ENCODE data around the gene NUPR1. TPM values are rescaled to one million over a fixed set of nuclear protein-coding genes. Genes with fewer than 3 reads are reported as not detected.

NUPR1 gene
- total and polyA plus RNA-seq, 3 experiments from 2014 or later, result not detected

GRCh38 chr16:28562199-28562598 is 23.4 kb upstream of the NUPR1 start:
- DNase-seq, result no peak
- H3K4me3 Mint-ChIP-seq, result no peak overlapping the region
- ChIA-PET CTCF (interaction anchor here (1.3 kb wide), 1 partner anchor 8 kb away, joined by 3 read pairs; no protein-coding TSS in a partner anchor), POLR2A (no interaction called here)
- H3K9me3 Mint-ChIP-seq, result peaks cover 0 to 3% (median under 1%) of the 10 kb centered on the region in 5 donors
- no peaks in the 10 kb centered on the region for H3K27me3 ChIP-seq (ENCODE audit: insufficient read depth, low read length, poor library complexity, severe bottlenecking)
- H3K4me1 ChIP-seq (ENCODE audit: insufficient read depth, low read length), result peaks cover 15% of the 10 kb centered on the region
- peaks cover 12 to 42% (median 21%) of the 10 kb centered on the region in 3 donors for H3K36me3 Mint-ChIP-seq
- H3K36me3 ChIP-seq (ENCODE audit: insufficient read depth, low read length), result peaks cover 14% of the 10 kb centered on the region
- H3K4me1 Mint-ChIP-seq, result peaks cover 25 to 52% (median 30%) of the 10 kb centered on the region in 3 donors
- H3K27ac Mint-ChIP-seq, result peak overlapping the region in 1 of 8 donors; percentile 57
- no peaks in the 10 kb centered on the region for H3K27me3 Mint-ChIP-seq
- H3K4me3 ChIP-seq (ENCODE audit: low read length), result no peak overlapping the region
- H3K9me3 ChIP-seq (ENCODE audit: low read length), result no peaks in the 10 kb centered on the region
- no peak overlapping the region for H3K27ac ChIP-seq (ENCODE audit: low read depth, low read length)

DNA sequence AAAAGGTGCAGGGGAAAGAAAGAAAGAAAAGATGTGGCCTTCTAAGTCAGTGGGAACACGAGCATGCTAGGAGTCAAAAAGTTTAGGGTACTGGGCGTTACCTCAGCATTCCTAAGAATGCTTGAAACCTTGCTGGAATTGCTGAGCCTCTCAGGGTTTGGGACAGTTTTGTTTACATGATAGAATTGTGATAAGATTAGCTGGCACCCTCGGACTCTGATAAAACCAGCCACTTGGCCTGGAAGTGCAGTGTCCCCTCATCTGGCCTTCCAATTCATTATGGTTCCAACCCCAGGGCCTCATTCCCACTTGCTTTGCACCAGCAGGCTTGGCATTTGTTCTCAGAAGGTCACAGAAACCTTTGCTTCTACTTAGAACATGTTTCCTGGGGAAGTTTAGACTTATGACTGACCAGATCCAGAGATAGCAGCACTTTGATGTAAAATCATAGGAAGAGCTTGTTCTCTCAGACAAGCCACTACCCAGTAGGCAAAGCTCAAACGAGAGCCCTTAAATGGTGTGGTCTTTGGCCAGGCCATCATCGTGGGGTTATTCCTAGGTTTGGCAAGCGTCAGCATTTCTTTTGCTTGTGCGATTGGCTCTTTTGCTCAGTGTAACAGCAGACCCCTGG is 22.9 kb upstream of the NUPR1 start:
- Histone ChIP-seq H3K4me3 (ENCODE audit: low read length) (no peak overlapping the region), H3K36me3 (ENCODE audit: insufficient read depth, low read length) (peaks cover 20% of the 10 kb centered on the region), H3K27ac (ENCODE audit: low read depth, low read length) (peak overlapping the region; percentile 24), H3K9me3 (ENCODE audit: low read length) (no peaks in the 10 kb centered on the region), H3K4me1 (ENCODE audit: insufficient read depth, low read length) (peaks cover 16% of the 10 kb centered on the region), H3K27me3 (ENCODE audit: insufficient read depth, low read length, poor library complexity, severe bottlenecking) (no peaks in the 10 kb centered on the region)
- ChIA-PET POLR2A (no interaction called here), CTCF (no interaction called here)
- H3K27ac Mint-ChIP-seq, result peak overlapping the region in 2 of 8 donors; percentile 38 to 57
- no peak overlapping the region for H3K4me3 Mint-ChIP-seq
- no peak for DNase-seq
- H3K9me3 Mint-ChIP-seq, result peaks cover 0 to 3% (median 0%) of the 10 kb centered on the region in 5 donors
- no peaks in the 10 kb centered on the region for H3K27me3 Mint-ChIP-seq
- peaks cover 30 to 56% (median 31%) of the 10 kb centered on the region in 3 donors for H3K4me1 Mint-ChIP-seq
- H3K36me3 Mint-ChIP-seq, result peaks cover 11 to 45% (median 19%) of the 10 kb centered on the region in 3 donors

- Histone ChIP-seq H3K9me3 (ENCODE audit: low read length) (no peaks in the 10 kb centered on the region), H3K4me3 (ENCODE audit: low read length) (no peak overlapping the region), H3K4me1 (ENCODE audit: insufficient read depth, low read length) (peaks cover 32% of the 10 kb centered on the region), H3K27ac (ENCODE audit: low read depth, low read length) (no peak overlapping the region), H3K36me3 (ENCODE audit: insufficient read depth, low read length) (peaks cover 13% of the 10 kb centered on the region), H3K27me3 (ENCODE audit: insufficient read depth, low read length, poor library complexity, severe bottlenecking) (no peaks in the 10 kb centered on the region)
- peaks cover 36 to 64% (median 42%) of the 10 kb centered on the region in 3 donors for H3K4me1 Mint-ChIP-seq
- no peaks in the 10 kb centered on the region for H3K27me3 Mint-ChIP-seq
- H3K9me3 Mint-ChIP-seq, result no peaks in the 10 kb centered on the region
- ChIA-PET POLR2A (no interaction called here), CTCF (no interaction called here)
- peak overlapping the region in 2 of 8 donors; percentile 58 to 72 for H3K27ac Mint-ChIP-seq
- DNase-seq, result no peak
- H3K36me3 Mint-ChIP-seq, result peaks cover 5 to 41% (median 10%) of the 10 kb centered on the region in 3 donors
- H3K4me3 Mint-ChIP-seq, result no peak overlapping the region
Observed at GRCh38 chr16:28558456-28558855, 19.7 kb upstream of the NUPR1 start.

- Mint-ChIP-seq H3K4me3 (peak overlapping the region in 1 of 7 donors; percentile 66), H3K27ac (peak overlapping the region in 2 of 8 donors; percentile 26 to 73), H3K9me3 (no peaks in the 10 kb centered on the region), H3K4me1 (peaks cover 29 to 56% (median 35%) of the 10 kb centered on the region in 3 donors), H3K27me3 (no peaks in the 10 kb centered on the region), H3K36me3 (peaks cover 5 to 39% (median 10%) of the 10 kb centered on the region in 3 donors)
- no peaks in the 10 kb centered on the region for H3K9me3 ChIP-seq (ENCODE audit: low read length)
- CTCF ChIA-PET, result no interaction called here
- no peak overlapping the region for H3K27ac ChIP-seq (ENCODE audit: low read depth, low read length)
- DNase-seq, result no peak
- POLR2A ChIA-PET, result no interaction called here
- H3K36me3 ChIP-seq (ENCODE audit: insufficient read depth, low read length), result peaks cover 13% of the 10 kb centered on the region
- H3K27me3 ChIP-seq (ENCODE audit: insufficient read depth, low read length, poor library complexity, severe bottlenecking), result no peaks in the 10 kb centered on the region
- H3K4me1 ChIP-seq (ENCODE audit: insufficient read depth, low read length), result peaks cover 33% of the 10 kb centered on the region
- no peak overlapping the region for H3K4me3 ChIP-seq (ENCODE audit: low read length)
Observed at GRCh38 chr16:28556914-28557320, 18.1 kb upstream of the NUPR1 start.

GRCh38 chr16:28555561-28555960 is 16.8 kb upstream of the NUPR1 start:
- peak overlapping the region in 5 of 7 donors; percentile 15 to 95 (median 45) for H3K4me3 Mint-ChIP-seq
- no peaks in the 10 kb centered on the region for H3K27me3 ChIP-seq (ENCODE audit: insufficient read depth, low read length, poor library complexity, severe bottlenecking)

GRCh38 chr16:28554634-28555423 is 16.1 kb upstream of the NUPR1 start:
- Histone ChIP-seq H3K27me3 (ENCODE audit: insufficient read depth, low read length, poor library complexity, severe bottlenecking) (no peaks in the 10 kb centered on the region), H3K4me1 (ENCODE audit: insufficient read depth, low read length) (peaks cover 30% of the 10 kb centered on the region), H3K9me3 (ENCODE audit: low read length) (no peaks in the 10 kb centered on the region), H3K27ac (ENCODE audit: low read depth, low read length) (peak overlapping the region; percentile 49), H3K4me3 (ENCODE audit: low read length) (peak overlapping the region; percentile 77), H3K36me3 (ENCODE audit: insufficient read depth, low read length) (peaks cover 13% of the 10 kb centered on the region)
- Mint-ChIP-seq H3K36me3 (peaks cover 5 to 36% (median 10%) of the 10 kb centered on the region in 3 donors), H3K4me3 (peak overlapping the region; percentile 86 to 96 (median 93)), H3K9me3 (no peaks in the 10 kb centered on the region), H3K27ac (peak overlapping the region; percentile 80 to 96 (median 93)), H3K4me1 (peaks cover 29 to 47% (median 29%) of the 10 kb centered on the region in 3 donors), H3K27me3 (no peaks in the 10 kb centered on the region)
- ChIA-PET POLR2A (interaction anchor here (0.7 to 1.4 kb wide), 2 partner anchors 61 to 278 kb away, joined by 4 to 6 read pairs; partner anchors contain the start of gene APOBR), CTCF (interaction anchor here (0.9 to 2.3 kb wide), 4 partner anchors 8 to 65 kb away, joined by 3 to 5 read pairs (median 3); partner anchors contain the start of gene APOBR)
- no peak for DNase-seq

More at GRCh38 chr16:28555561-28555960, 16.8 kb upstream of the NUPR1 start:
- Histone ChIP-seq H3K36me3 (ENCODE audit: insufficient read depth, low read length) (peaks cover 13% of the 10 kb centered on the region), H3K9me3 (ENCODE audit: low read length) (no peaks in the 10 kb centered on the region), H3K4me1 (ENCODE audit: insufficient read depth, low read length) (peaks cover 32% of the 10 kb centered on the region), H3K4me3 (ENCODE audit: low read length) (no peak overlapping the region), H3K27ac (ENCODE audit: low read depth, low read length) (no peak overlapping the region)
- ChIA-PET POLR2A (no interaction called here), CTCF (interaction anchor here (2.3 kb wide), 1 partner anchor 65 kb away, joined by 5 read pairs; no protein-coding TSS in a partner anchor)
- H3K27me3 Mint-ChIP-seq, result no peaks in the 10 kb centered on the region
- no peak for DNase-seq
- H3K27ac Mint-ChIP-seq, result peak overlapping the region in 3 of 8 donors; percentile 26 to 96 (median 68)
- no peaks in the 10 kb centered on the region for H3K9me3 Mint-ChIP-seq
- peaks cover 29 to 49% (median 29%) of the 10 kb centered on the region in 3 donors for H3K4me1 Mint-ChIP-seq
- peaks cover 5 to 36% (median 10%) of the 10 kb centered on the region in 3 donors for H3K36me3 Mint-ChIP-seq

- peak; percentile 89 to 96 (median 95) for DNase-seq
- H3K9me3 Mint-ChIP-seq, result no peaks in the 10 kb centered on the region
Observed at GRCh38 chr16:28553776-28554633, 15.2 kb upstream of the NUPR1 start, which contains the start of gene SGF29. SGF29 (plus strand) TSS chr16:28553920; CDS start chr16:28581070, 27,150 bp downstream.

More at GRCh38 chr16:28553776-28554633, 15.2 kb upstream of the NUPR1 start, which contains the start of gene SGF29:
- peak within 1 kb of the TSS; percentile 95 for H3K27ac ChIP-seq (ENCODE audit: low read depth, low read length)
- H3K27me3 ChIP-seq (ENCODE audit: insufficient read depth, low read length, poor library complexity, severe bottlenecking), result no peaks in the 10 kb centered on the region
- Mint-ChIP-seq H3K27ac (peak within 1 kb of the TSS; percentile 95 to 99 (median 96)), H3K4me1 (peaks cover 30 to 48% (median 35%) of the 10 kb centered on the region in 3 donors), H3K36me3 (peaks cover 5 to 28% (median 10%) of the 10 kb centered on the region in 3 donors), H3K4me3 (peak within 1 kb of the TSS; percentile 90 to 96 (median 93)), H3K27me3 (no peaks in the 10 kb centered on the region)
- peaks cover 13% of the 10 kb centered on the region for H3K36me3 ChIP-seq (ENCODE audit: insufficient read depth, low read length)
- ChIA-PET POLR2A (interaction anchor here (0.6 to 1.4 kb wide), 3 partner anchors 60 to 277 kb away, joined by 3 to 6 read pairs (median 4); partner anchors contain the start of gene APOBR), CTCF (interaction anchor here (0.6 to 2.3 kb wide), 6 partner anchors 9 to 276 kb away, joined by 3 to 6 read pairs (median 3); partner anchors contain the start of genes APOBR and CLN3)
- H3K4me1 ChIP-seq (ENCODE audit: insufficient read depth, low read length), result peaks cover 28% of the 10 kb centered on the region
- H3K4me3 ChIP-seq (ENCODE audit: low read length), result peak within 1 kb of the TSS; percentile 93
- no peaks in the 10 kb centered on the region for H3K9me3 ChIP-seq (ENCODE audit: low read length)

Data from CD8-positive, alpha-beta memory T cell (primary cell).